Skin of body (tissue), 2 donors: Measurements from ENCODE around the gene HUNK. TPM values are rescaled to one million over a fixed set of nuclear protein-coding genes. Genes with fewer than 3 reads are reported as not detected.

Source experiments
- DNase-seq: peaks from one replicate; lab custom pipeline; 2025; lab: John Stamatoyannopoulos, UW
- total RNA-seq: library from RNA; depleted of rRNA; stranded (reverse); fragments of >200 nt; gene quantifications from one replicate; pipeline ENCODE4 v1.2.3, GENCODE V29; 2014

Gene HUNK
- total RNA-seq, 1 donor from 2014 or later, result 5.5 TPM

GRCh38 chr21:32044205-32045180, 171.7 kb downstream of the HUNK start:
- DNase-seq, result no peak

- DNase-seq, result no peak
These were observed 173.4 kb downstream of the HUNK start for GRCh38 chr21:32046191-32046590.

- no peak for DNase-seq
These were observed 175.5 kb downstream of the HUNK start for GRCh38 chr21:32048353-32048752.

Other genes starting within 250 kb of the HUNK start
- gene SOD1, start 213.3 kb upstream of the HUNK start, total RNA-seq, result 75.5 TPM
- 17.9 TPM for gene SCAF4, start 140.9 kb upstream of the HUNK start, total RNA-seq